Astrocyte of the cerebellum (primary cell): ENCODE measurements around the gene ZNF341.
"Not testable (repeated sequence)": the region's sequence is repeated elsewhere in the genome, so short reads cannot be mapped to it uniquely, and the experiment has no call there.

Source experiments
- DNase-seq: peaks from one replicate; pipeline ENCODE4 v3.0.0-alpha.2; 2011; ENCODE audit warnings: low read depth
- H3K4me3 ChIP-seq: 2 replicates; pipeline ENCODE4 v1.5.1; 2011; ENCODE audit warnings: mild to moderate bottlenecking, low read depth, low read length, moderate library complexity
- in situ Hi-C: cut with HindIII; loops from 2 replicates; pipeline ENCODE4 v1.10.0; 2017; ENCODE audit warnings: low sequenced_read_pairs
- TF ChIP-seq, protein P1 (sequence below): IDR thresholded peaks from 2 replicates; pipeline ENCODE4 v1.5.1; 2012; ENCODE audit warnings: low read length, low read depth, moderate library complexity, mild to moderate bottlenecking; ENCODE audit errors: missing control alignments

The ZNF341 gene

DNA sequence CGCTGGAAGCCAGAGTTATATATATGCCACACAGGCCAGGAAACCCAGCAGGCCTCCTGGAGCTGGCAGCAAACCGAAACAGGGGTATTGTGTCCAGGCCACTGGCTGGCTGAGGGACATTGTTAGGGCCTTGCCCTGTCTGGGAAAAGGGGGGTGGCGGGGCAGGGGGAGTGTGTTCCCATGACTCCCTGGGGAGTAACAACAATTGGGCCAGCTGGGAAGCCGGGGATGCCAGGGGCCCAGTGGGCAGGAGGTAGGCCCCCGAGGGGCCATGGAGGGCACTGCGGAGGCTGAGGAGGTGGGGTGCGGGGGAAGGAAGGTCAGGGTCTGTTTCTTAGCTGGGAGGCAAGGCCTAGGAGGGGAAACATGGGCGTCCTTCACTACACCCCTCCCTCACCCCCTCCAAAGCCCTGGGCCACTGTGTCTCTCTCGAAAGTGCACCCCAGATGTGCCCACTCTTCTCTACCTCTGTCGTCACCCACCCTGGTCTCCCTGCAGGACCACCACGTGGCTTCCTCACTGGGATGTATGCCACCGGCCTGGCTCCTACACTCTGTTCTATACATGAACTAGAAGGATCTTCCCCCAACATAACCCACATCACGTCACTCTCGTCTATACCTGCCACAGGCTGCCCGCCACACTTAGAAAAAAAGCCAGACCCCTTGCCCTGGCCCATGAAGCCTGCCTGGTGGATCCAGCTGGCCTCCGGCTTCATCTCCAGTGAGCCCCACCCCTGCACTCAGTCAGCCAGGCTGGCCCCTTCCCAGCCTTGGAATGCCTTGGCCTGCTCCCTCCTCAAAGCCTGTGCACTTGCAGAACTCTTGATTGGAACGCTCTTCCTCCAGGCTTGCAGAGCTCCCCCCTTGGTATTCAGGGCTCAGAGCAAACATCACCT is 37.8 kb upstream of the ZNF341 start:
- TF ChIP-seq, protein P1, sequence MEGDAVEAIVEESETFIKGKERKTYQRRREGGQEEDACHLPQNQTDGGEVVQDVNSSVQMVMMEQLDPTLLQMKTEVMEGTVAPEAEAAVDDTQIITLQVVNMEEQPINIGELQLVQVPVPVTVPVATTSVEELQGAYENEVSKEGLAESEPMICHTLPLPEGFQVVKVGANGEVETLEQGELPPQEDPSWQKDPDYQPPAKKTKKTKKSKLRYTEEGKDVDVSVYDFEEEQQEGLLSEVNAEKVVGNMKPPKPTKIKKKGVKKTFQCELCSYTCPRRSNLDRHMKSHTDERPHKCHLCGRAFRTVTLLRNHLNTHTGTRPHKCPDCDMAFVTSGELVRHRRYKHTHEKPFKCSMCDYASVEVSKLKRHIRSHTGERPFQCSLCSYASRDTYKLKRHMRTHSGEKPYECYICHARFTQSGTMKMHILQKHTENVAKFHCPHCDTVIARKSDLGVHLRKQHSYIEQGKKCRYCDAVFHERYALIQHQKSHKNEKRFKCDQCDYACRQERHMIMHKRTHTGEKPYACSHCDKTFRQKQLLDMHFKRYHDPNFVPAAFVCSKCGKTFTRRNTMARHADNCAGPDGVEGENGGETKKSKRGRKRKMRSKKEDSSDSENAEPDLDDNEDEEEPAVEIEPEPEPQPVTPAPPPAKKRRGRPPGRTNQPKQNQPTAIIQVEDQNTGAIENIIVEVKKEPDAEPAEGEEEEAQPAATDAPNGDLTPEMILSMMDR, result no peak

DNA sequence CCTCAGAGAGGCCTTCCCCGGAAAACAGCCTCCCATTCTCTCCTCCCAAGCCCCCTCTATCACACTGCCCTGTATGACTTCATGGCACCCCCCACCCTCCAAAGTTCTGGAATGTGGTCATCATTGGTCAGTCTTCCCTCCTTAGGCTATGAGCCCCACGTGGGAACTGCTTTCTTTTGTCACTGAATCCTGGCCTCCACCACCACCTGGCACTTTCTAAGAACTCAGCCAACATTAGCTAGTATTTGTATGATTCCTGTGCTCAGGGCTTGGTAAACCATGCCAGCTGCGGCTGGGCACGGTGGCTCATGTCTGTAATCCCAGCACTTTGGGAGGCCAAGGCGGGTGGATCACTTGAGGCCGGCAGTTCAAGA is 37.2 kb upstream of the ZNF341 start:
- in situ Hi-C loops, result no loop called here
- TF ChIP-seq, protein P1, result no peak

More for the DNA sequence above, 37.8 kb upstream of the ZNF341 start:
- no peak overlapping the region for H3K4me3 ChIP-seq
- no peak for DNase-seq
- in situ Hi-C loops, result no loop called here

DNA sequence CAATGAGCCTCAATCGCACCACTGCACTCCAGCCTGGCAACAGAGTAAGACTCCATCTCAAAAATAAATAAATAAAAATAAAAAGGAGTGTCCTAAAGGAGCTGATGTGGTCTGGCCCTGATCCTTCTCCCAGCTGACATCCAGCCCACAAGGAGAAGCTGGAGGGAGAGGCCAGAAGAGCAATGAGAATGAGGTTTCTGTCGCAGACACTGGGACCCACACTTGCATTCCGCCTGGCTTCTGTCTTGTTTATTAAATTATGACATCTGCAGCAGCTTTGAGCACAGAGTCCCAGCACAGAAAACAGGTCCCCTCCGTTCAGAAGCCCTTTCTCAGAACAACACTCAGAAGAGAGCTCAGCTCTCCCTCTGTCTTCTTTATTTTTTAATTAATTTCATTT is 35.3 kb upstream of the ZNF341 start:
- TF ChIP-seq, protein P1, result no peak
- no peak overlapping the region for H3K4me3 ChIP-seq
- DNase-seq, result no peak
- in situ Hi-C loops, result no loop called here

More for the DNA sequence above, 37.2 kb upstream of the ZNF341 start:
- DNase-seq, result no peak
- no peak overlapping the region for H3K4me3 ChIP-seq

DNA sequence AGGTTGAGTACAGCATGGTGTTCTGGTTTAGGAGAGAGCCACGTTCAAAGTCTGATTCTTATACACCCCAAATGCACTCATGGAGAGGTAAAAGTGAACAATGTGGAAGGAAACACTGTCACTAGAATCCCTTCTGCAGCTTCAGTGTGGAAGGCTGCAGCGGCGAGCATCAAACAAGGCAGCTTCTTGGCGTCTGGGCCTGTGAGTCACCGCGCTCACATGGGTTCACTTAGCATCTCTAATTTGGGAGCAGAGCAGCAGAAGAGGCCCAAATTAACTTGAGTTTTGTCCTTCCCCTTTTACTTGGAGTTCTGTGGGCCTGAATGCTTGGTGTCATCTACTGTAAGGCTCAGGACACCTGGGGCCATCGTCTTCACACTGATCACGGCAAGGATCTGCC is 34.7 kb upstream of the ZNF341 start:
- TF ChIP-seq, protein P1, result no peak
- H3K4me3 ChIP-seq, result no peak overlapping the region

DNA sequence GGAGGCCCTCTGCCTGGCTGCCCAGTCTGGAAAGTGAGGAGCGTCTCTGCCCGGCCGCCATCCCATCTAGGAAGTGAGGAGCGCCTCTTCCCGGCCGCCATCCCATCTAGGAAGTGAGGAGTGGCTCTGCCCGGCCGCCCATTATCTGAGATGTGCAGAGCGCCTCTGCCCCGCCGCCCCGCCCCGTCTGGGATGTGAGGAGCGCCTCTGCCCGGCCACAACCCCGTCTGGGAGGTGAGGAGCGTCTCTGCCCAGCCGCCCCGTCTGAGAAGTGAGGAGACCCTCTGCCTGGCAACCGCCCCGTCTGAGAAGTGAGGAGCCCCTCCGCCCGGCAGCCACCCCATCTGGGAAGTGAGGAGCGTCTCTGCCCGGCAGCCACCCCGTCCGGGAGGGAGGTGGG is 32.8 kb upstream of the ZNF341 start:
- DNase-seq, H3K4me3 ChIP-seq, in situ Hi-C loops: not testable (repeated sequence)

More for the DNA sequence above, 34.7 kb upstream of the ZNF341 start:
- in situ Hi-C loops, result no loop called here
- peak; percentile 44 for DNase-seq

DNA sequence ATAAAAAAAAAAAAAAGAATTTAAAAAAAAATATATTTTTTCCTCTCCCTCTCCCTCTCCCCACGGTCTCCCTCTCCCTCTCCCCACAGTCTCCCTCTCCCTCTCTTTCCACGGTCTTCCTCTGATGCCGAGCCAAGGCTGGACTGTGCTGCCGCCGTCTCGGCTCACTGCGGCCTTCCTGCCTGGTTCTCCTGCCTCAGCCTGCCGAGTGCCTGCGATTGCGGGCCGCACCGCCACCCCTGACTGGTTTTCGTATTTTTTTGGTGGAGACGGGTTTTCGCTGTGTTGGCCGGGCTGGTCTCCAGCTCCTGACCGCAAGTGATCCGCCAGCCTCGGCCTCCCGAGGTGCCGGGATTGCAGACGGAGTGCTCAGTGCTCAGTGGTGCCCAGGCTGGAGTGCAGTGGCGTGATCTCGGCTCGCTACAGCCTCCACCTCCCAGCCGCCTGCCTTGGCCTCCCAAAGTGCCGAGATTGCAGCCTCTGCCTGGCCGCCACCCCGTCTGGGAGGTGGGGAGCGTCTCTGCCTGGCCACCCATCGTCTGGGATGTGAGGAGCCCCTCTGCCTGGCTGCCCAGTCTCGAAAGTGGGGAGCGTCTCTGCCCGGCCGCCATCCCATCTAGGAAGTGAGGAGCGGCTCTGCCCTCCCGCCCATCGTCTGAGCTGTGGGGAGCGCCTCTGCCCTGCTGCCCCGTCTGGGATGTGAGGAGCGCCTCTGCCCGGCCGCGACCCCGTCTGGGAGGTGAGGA is 30.9 kb upstream of the ZNF341 start:
- DNase-seq, in situ Hi-C loops, H3K4me3 ChIP-seq: not testable (repeated sequence)

DNA sequence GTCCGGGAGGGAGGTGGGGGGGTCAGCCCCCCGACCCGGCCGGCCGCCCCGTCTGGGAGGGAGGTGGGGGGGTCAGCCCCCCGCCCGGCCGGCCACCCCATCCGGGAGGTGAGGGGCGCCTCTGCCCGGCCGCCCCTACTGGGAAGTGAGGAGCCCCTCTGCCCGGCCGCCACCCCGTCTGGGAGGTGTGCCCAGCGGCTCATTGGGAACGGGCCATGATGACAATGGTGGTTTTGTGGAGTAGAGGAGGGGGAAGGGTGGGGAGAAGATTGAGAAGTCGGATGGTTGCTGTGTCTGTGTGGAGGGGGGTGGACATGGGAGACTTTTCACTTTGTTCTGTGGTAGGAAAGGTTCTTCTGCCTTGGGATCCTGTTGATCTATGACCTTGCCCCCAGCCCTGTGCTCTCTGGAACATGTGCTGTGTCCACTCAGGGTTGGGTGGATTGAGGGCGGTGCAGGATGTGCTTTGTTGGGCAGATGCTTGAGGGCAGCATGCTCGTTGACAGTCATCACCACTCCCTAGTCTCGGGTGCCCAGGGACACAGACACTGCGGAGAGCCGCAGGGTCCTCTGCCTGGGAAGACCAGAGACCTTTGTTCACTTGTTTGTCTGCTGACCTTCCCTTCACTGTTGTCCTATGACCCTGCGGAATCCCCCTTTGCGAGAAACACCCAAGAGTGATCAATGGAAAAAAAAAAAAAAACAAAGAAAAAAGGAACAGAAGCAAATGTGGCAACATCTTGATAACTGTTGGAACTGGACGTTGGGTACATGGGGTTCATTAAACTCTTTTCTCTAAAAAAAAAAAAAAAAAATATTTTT is 30.0 kb upstream of the ZNF341 start:
- in situ Hi-C loops, result no loop called here
- DNase-seq, result no peak

More for the DNA sequence above, 30.0 kb upstream of the ZNF341 start:
- TF ChIP-seq, protein P1, result no peak
- no peak overlapping the region for H3K4me3 ChIP-seq
